K562 (cell line): ENCODE measurements around the gene TMC4. TPM values are rescaled to one million over a fixed set of nuclear protein-coding genes. Genes with fewer than 3 reads are reported as not detected.

Experiments
- AFF1 ChIP-seq, 2 experiments: fragments of 450-650 bp; IDR thresholded peaks; 2 replicates each; pipeline ENCODE4 v1.6.1; 2018; ENCODE audit warnings: mild to moderate bottlenecking in 2 of 2, low read depth in 1 of 2; ENCODE audit not compliant: partially characterized antibody in 2 of 2
- CHD2 ChIP-seq: IDR thresholded peaks from 2 replicates; pipeline ENCODE4 v1.6.1; 2011; ENCODE audit warnings: low read depth, low read length
- ELF4 ChIP-seq: fragments of 450-650 bp; formaldehyde crosslinking; IDR thresholded peaks from 2 replicates; pipeline ENCODE4 v1.4.0; 2022; ENCODE audit warnings: missing genetic modification characterization
- GABPB2 ChIP-seq: fragments of 250-450 bp; sonication (Bioruptor Pico); conservative IDR thresholded peaks from 2 replicates; pipeline ENCODE4 v1.5.1; 2021; ENCODE audit warnings: mild to moderate bottlenecking
- GTF2E2 ChIP-seq: fragments of 200-800 bp; sonication (Bioruptor generic); IDR thresholded peaks from 2 replicates; pipeline ENCODE4 v1.6.1; 2016; ENCODE audit warnings: missing genetic modification characterization, missing compliant biosample characterization
- JUND ChIP-seq, 2 experiments: IDR thresholded peaks; 2 replicates in 1 of 2; 3 replicates in 1 of 2; pipeline ENCODE4 v1.6.1; 2011; ENCODE audit warnings: borderline replicate concordance in 2 of 2, low read depth in 2 of 2, low read length in 2 of 2, improper control_type of control experiment in 1 of 2, missing biosample characterization in 1 of 2, missing genetic modification characterization in 1 of 2, missing genetic modification reagents in 1 of 2
- NFRKB ChIP-seq: fragments of 450-650 bp; IDR thresholded peaks from 2 replicates; pipeline ENCODE4 v1.6.1; 2016; ENCODE audit warnings: low read depth
- NR2C2 ChIP-seq, 2 experiments: fragments of 200-800 bp in 1 of 2; sonication (Bioruptor generic) in 1 of 2; sonication (generic) in 1 of 2; formaldehyde crosslinking in 1 of 2; IDR thresholded peaks; 2 replicates each; pipeline versions ENCODE4 v1.6.1 to v1.8.0; 2016 to 2022; ENCODE audit warnings: mild to moderate bottlenecking in 1 of 2, missing compliant biosample characterization in 1 of 2, missing genetic modification characterization in 1 of 2, missing genetic modification reagents in 1 of 2
- RBFOX2 ChIP-seq: fragments of 200-400 bp; formaldehyde crosslinking; IDR thresholded peaks from 2 replicates; pipeline ENCODE4 v1.6.1; 2017; ENCODE audit warnings: low read depth, mild to moderate bottlenecking, low read length, moderate library complexity
- RBM14 ChIP-seq: fragments of 200-400 bp; formaldehyde crosslinking; IDR thresholded peaks from 2 replicates; pipeline ENCODE4 v1.6.1; 2018; ENCODE audit warnings: low read depth, mild to moderate bottlenecking, low read length, moderate library complexity, borderline replicate concordance; ENCODE audit not compliant: insufficient read depth
- RBM22 ChIP-seq: fragments of 200-400 bp; formaldehyde crosslinking; IDR thresholded peaks from 2 replicates; pipeline ENCODE4 v1.6.1; 2018; ENCODE audit warnings: low read length, low read depth; ENCODE audit not compliant: poor library complexity, severe bottlenecking
- SIN3A ChIP-seq, 2 experiments: fragments of 150-350 bp in 1 of 2; IDR thresholded peaks; 2 replicates each; pipeline ENCODE4 v1.6.1; 2011 to 2016; ENCODE audit warnings: borderline replicate concordance in 2 of 2, low read depth in 2 of 2, low read length in 2 of 2, mild to moderate bottlenecking in 2 of 2, moderate library complexity in 2 of 2; ENCODE audit not compliant: control insufficient read depth in 1 of 2
- TAF15 ChIP-seq: fragments of 200-400 bp; formaldehyde crosslinking; IDR thresholded peaks from 2 replicates; pipeline ENCODE4 v1.6.1; 2017; ENCODE audit warnings: mild to moderate bottlenecking, low read depth, low read length, moderate library complexity
- TAF7 ChIP-seq: fragments of 450-650 bp; IDR thresholded peaks from 2 replicates; pipeline ENCODE4 v1.6.1; 2016; ENCODE audit warnings: missing genetic modification characterization, missing compliant biosample characterization
- ZNF165 ChIP-seq: fragments of 250-450 bp; sonication (Bioruptor Pico); IDR thresholded peaks from 2 replicates; pipeline ENCODE4 v1.4.0; 2020; ENCODE audit warnings: borderline replicate concordance
- ZNF395 ChIP-seq: fragments of 200-800 bp; sonication (Bioruptor generic); IDR thresholded peaks from 2 replicates; pipeline ENCODE4 v1.6.1; 2017; ENCODE audit warnings: missing genetic modification characterization, missing compliant biosample characterization
- ZNF586 ChIP-seq: fragments of 450-650 bp; formaldehyde crosslinking; conservative IDR thresholded peaks from 2 replicates; pipeline ENCODE4 v1.4.0; 2020; ENCODE audit warnings: mild to moderate bottlenecking, moderate library complexity
- polyA plus RNA-seq, 8 experiments: library from polyadenylated mRNA; depleted of rRNA in 4 of 8; stranded (reverse) in 5 of 8; unstranded in 3 of 8; fragments of >200 nt; fragmentation: Nextera tagmentation in 2 of 8; fragmentation: Illumina TruSeq in 1 of 8; extraction: Ambion mirVana in 2 of 8; extraction: Trizol in 1 of 8; gene quantifications; 2 replicates each; pipeline versions ENCODE4 v1.2.1 to v1.2.3, GENCODE V29; 2011 to 2014; ENCODE audit warnings: inconsistent platforms in 1 of 8, missing spikeins in 1 of 8
- total RNA-seq, 7 experiments: library from RNA; depleted of rRNA in 6 of 7; stranded (reverse); fragments of >200 nt in 6 of 7; fragmentation: Illumina TruSeq in 2 of 7; extraction: Trizol in 2 of 7; gene quantifications; 2 replicates each; pipeline versions ENCODE4 v1.2.1 to v1.2.3, GENCODE V29; 2011 to 2021; ENCODE audit warnings: low replicate concordance in 1 of 7
- TF ChIP-seq, protein P1 (sequence below): sonication (generic); formaldehyde crosslinking; IDR thresholded peaks from 2 replicates; pipeline ENCODE4 v1.8.1; 2023; ENCODE audit warnings: mild to moderate bottlenecking, missing genetic modification reagents

TMC4 gene
- total and polyA plus RNA-seq, 9 of the 15 experiments (the other 6 are each of a cell fraction or from before 2014, with no cell fraction given), result 0.12 to 0.79 (median 0.36) TPM; not detected in 2

- no peak for TF ChIP-seq AFF1 (IDR thresholded peaks at IDR 0.05; ENCODE audit: low read depth in 1 of 2, partially characterized antibody in 2 of 2)
- TF ChIP-seq TAF7, result no peak
- 0 out of 2 replicates have a peak, but pooled peaks have one; percentile 7 for TF ChIP-seq NFRKB
- TF ChIP-seq RBM22, result peak; percentile 88
- TF ChIP-seq, protein P1, sequence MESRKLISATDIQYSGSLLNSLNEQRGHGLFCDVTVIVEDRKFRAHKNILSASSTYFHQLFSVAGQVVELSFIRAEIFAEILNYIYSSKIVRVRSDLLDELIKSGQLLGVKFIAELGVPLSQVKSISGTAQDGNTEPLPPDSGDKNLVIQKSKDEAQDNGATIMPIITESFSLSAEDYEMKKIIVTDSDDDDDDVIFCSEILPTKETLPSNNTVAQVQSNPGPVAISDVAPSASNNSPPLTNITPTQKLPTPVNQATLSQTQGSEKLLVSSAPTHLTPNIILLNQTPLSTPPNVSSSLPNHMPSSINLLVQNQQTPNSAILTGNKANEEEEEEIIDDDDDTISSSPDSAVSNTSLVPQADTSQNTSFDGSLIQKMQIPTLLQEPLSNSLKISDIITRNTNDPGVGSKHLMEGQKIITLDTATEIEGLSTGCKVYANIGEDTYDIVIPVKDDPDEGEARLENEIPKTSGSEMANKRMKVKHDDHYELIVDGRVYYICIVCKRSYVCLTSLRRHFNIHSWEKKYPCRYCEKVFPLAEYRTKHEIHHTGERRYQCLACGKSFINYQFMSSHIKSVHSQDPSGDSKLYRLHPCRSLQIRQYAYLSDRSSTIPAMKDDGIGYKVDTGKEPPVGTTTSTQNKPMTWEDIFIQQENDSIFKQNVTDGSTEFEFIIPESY (CRISPR knock-in tag), result no peak
- TF ChIP-seq JUND (IDR thresholded peaks at IDR 0.05; ENCODE audit: borderline replicate concordance, low read depth, low read length), result no peak
- TF ChIP-seq JUND (tag; IDR thresholded peaks at IDR 0.05; ENCODE audit: borderline replicate concordance, low read depth, low read length), result no peak
- TF ChIP-seq ELF4 (CRISPR knock-in tag), result 0 out of 2 replicates have a peak, but pooled peaks have one; percentile 19
- peak; percentile 63; the same call in 1 of the 2 replicates for TF ChIP-seq TAF15
- peak; percentile 18; the same call in 1 of the 2 replicates for TF ChIP-seq NR2C2 (CRISPR knock-in tag; IDR thresholded peaks at IDR 0.05)
- no peak for TF ChIP-seq NR2C2 (tag; IDR thresholded peaks at IDR 0.05)
- 0 out of 2 replicates have a peak, but pooled peaks have one; percentile 26 for TF ChIP-seq RBM14
- 0 out of 2 replicates have a peak, but pooled peaks have one; percentile 13 for TF ChIP-seq CHD2
- TF ChIP-seq ZNF586 (CRISPR knock-in tag), result 0 out of 2 replicates have a peak, but pooled peaks have one; percentile 50
- TF ChIP-seq GTF2E2 (tag), result peak; percentile 16; the same call in 1 of the 2 replicates
- TF ChIP-seq ZNF395 (CRISPR knock-in tag), result no peak
- no peak for TF ChIP-seq GABPB2 (CRISPR knock-in tag)
- peak; percentile 78 for TF ChIP-seq RBFOX2
- TF ChIP-seq ZNF165 (CRISPR knock-in tag), result no peak
- peak in 1 of 2 experiments; percentile 29; a peak in 1 of 4 replicates for TF ChIP-seq SIN3A (IDR thresholded peaks at IDR 0.05; ENCODE audit: borderline replicate concordance in 2 of 2, control insufficient read depth in 1 of 2, low read depth in 2 of 2, low read length in 2 of 2)
Measured at GRCh38 chr19:54209058-54209810, 36.3 kb upstream of the TMC4 start (continued).
